Adipocyte (in vitro differentiated cells): ENCODE results near the gene CYB5R4.

Experiments used
- DNase-seq: peaks from one replicate; pipeline ENCODE4 v3.0.0-alpha.2; 2015; ENCODE audit warnings: low read depth
- H3K27me3 ChIP-seq: replicated peaks from 2 replicates; pipeline ENCODE4 v1.7.0; 2013; ENCODE audit warnings: mild to moderate bottlenecking, low read length, moderate library complexity; ENCODE audit not compliant: control insufficient read depth, insufficient read depth
- H3K36me3 ChIP-seq: 2 replicates; pipeline ENCODE4 v1.7.0; 2013; ENCODE audit warnings: low read length, mild to moderate bottlenecking, moderate library complexity; ENCODE audit not compliant: control insufficient read depth, insufficient read depth, severe bottlenecking
- H3K4me1 ChIP-seq: 2 replicates; pipeline ENCODE4 v1.7.0; 2013; ENCODE audit warnings: mild to moderate bottlenecking, low read length, moderate library complexity; ENCODE audit not compliant: control insufficient read depth, insufficient read depth
- H3K4me3 ChIP-seq: 2 replicates; pipeline ENCODE4 v1.7.0; 2013; ENCODE audit warnings: mild to moderate bottlenecking, low read length, moderate library complexity
- H3K9ac ChIP-seq: 2 replicates; pipeline ENCODE4 v1.7.0; 2013; ENCODE audit warnings: mild to moderate bottlenecking, low read length, moderate library complexity
- H3K9me3 ChIP-seq: 2 replicates; pipeline ENCODE4 v1.7.0; 2013; ENCODE audit warnings: mild to moderate bottlenecking, low read length, moderate library complexity; ENCODE audit not compliant: control insufficient read depth

CYB5R4 gene

GRCh38 chr6:83985308-83985713 lies 125.8 kb downstream of the CYB5R4 start:
- H3K9me3 ChIP-seq = peaks cover 6% of the 10 kb centered on the region
- no peaks in the 10 kb centered on the region for H3K27me3 ChIP-seq
- H3K9ac ChIP-seq = no peak overlapping the region
- peak; percentile 5 for DNase-seq
- H3K4me3 ChIP-seq = no peak overlapping the region
- H3K36me3 ChIP-seq = no peaks in the 10 kb centered on the region
- H3K4me1 ChIP-seq = no peaks in the 10 kb centered on the region

- Histone ChIP-seq H3K27me3 (no peaks in the 10 kb centered on the region), H3K9ac (no peak overlapping the region), H3K9me3 (peaks cover 3% of the 10 kb centered on the region), H3K4me1 (no peaks in the 10 kb centered on the region), H3K36me3 (no peaks in the 10 kb centered on the region), H3K4me3 (no peak overlapping the region)
- DNase-seq = no peak
These were observed 126.2 kb downstream of the CYB5R4 start for GRCh38 chr6:83985715-83986114.

- peaks cover 1% of the 10 kb centered on the region for H3K27me3 ChIP-seq
- no peaks in the 10 kb centered on the region for H3K9me3 ChIP-seq
- H3K4me1 ChIP-seq = no peaks in the 10 kb centered on the region
- H3K9ac ChIP-seq = no peak overlapping the region
- H3K4me3 ChIP-seq = no peak overlapping the region
- no peaks in the 10 kb centered on the region for H3K36me3 ChIP-seq
- DNase-seq = no peak
These were observed 138.6 kb downstream of the CYB5R4 start for GRCh38 chr6:83998021-83998584.

- Histone ChIP-seq H3K36me3 (no peaks in the 10 kb centered on the region), H3K9me3 (no peaks in the 10 kb centered on the region), H3K4me3 (no peak overlapping the region), H3K27me3 (peaks cover 4% of the 10 kb centered on the region), H3K9ac (no peak overlapping the region), H3K4me1 (no peaks in the 10 kb centered on the region)
- DNase-seq = no peak
These were observed 141.6 kb downstream of the CYB5R4 start for GRCh38 chr6:84001119-84001518.

GRCh38 chr6:84002226-84002625 lies 142.7 kb downstream of the CYB5R4 start:
- no peak for DNase-seq
- Histone ChIP-seq H3K9me3 (no peaks in the 10 kb centered on the region), H3K4me3 (no peak overlapping the region), H3K4me1 (no peaks in the 10 kb centered on the region), H3K9ac (no peak overlapping the region), H3K27me3 (peaks cover 4% of the 10 kb centered on the region), H3K36me3 (no peaks in the 10 kb centered on the region)

- Histone ChIP-seq H3K4me3 (no peak overlapping the region), H3K9ac (no peak overlapping the region), H3K4me1 (no peaks in the 10 kb centered on the region), H3K9me3 (no peaks in the 10 kb centered on the region), H3K36me3 (no peaks in the 10 kb centered on the region), H3K27me3 (peaks cover 4% of the 10 kb centered on the region)
- DNase-seq = no peak
These were observed 143.6 kb downstream of the CYB5R4 start for GRCh38 chr6:84003131-84003530.

GRCh38 chr6:84003654-84004053 lies 144.2 kb downstream of the CYB5R4 start:
- H3K4me3 ChIP-seq = no peak overlapping the region
- H3K9me3 ChIP-seq = no peaks in the 10 kb centered on the region
- H3K36me3 ChIP-seq = no peaks in the 10 kb centered on the region
- DNase-seq = no peak
- H3K4me1 ChIP-seq = no peaks in the 10 kb centered on the region
- no peak overlapping the region for H3K9ac ChIP-seq
- H3K27me3 ChIP-seq = peaks cover 4% of the 10 kb centered on the region

- Histone ChIP-seq H3K4me3 (no peak overlapping the region), H3K9me3 (no peaks in the 10 kb centered on the region), H3K27me3 (peaks cover 4% of the 10 kb centered on the region), H3K9ac (no peak overlapping the region), H3K4me1 (no peaks in the 10 kb centered on the region), H3K36me3 (no peaks in the 10 kb centered on the region)
- DNase-seq = no peak
These were observed 148.4 kb downstream of the CYB5R4 start for GRCh38 chr6:84007871-84008270.

- Histone ChIP-seq H3K9me3 (no peaks in the 10 kb centered on the region), H3K4me1 (no peaks in the 10 kb centered on the region), H3K36me3 (no peaks in the 10 kb centered on the region), H3K4me3 (no peak overlapping the region), H3K9ac (no peak overlapping the region), H3K27me3 (no peaks in the 10 kb centered on the region)
- no peak for DNase-seq
These were observed 153.9 kb downstream of the CYB5R4 start for GRCh38 chr6:84013354-84013753.

- Histone ChIP-seq H3K9me3 (no peaks in the 10 kb centered on the region), H3K9ac (no peak overlapping the region), H3K27me3 (peaks cover 2% of the 10 kb centered on the region), H3K4me1 (no peaks in the 10 kb centered on the region), H3K36me3 (no peaks in the 10 kb centered on the region), H3K4me3 (no peak overlapping the region)
- DNase-seq = no peak
These were observed 154.4 kb downstream of the CYB5R4 start for GRCh38 chr6:84013931-84014330.

GRCh38 chr6:84016029-84016428 lies 156.5 kb downstream of the CYB5R4 start:
- no peak for DNase-seq

More at GRCh38 chr6:84016029-84016428, 156.5 kb downstream of the CYB5R4 start:
- H3K4me3 ChIP-seq = no peak overlapping the region
- H3K9ac ChIP-seq = no peak overlapping the region
- H3K4me1 ChIP-seq = no peaks in the 10 kb centered on the region
- peaks cover 5% of the 10 kb centered on the region for H3K27me3 ChIP-seq
- H3K9me3 ChIP-seq = no peaks in the 10 kb centered on the region
- no peaks in the 10 kb centered on the region for H3K36me3 ChIP-seq
